Measurements from ENCODE around the gene CBLN3.
A peak's percentile ranks its signal among the peaks of the same experiment; 100 is the strongest.
"Not testable (repeated sequence)": the region's sequence is repeated elsewhere in the genome, so short reads cannot be mapped to it uniquely, and the experiment has no call there.

Gene CBLN3

GRCh38 chr14:24399999-24400718 lies 29.3 kb downstream of the CBLN3 start:
- no peak for DNase-seq

DNA sequence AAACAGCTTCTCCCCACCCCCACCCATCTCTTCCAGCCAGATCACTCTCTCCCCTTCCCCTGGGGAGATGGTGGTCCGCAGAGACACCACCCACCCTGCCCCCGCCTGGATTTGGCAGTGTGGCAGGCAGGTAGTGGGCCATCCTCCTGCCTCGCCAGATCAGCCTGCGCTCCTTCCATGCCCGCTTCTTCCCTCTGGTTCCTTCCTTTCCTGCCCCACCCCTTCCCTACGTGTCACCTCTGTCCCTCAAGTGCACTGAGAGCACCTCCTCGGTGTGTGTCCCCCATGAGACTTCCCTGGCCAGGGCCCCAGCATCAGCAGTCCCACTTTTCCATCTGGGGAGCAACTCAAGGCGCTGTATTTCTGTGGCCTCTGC lies 30.0 kb downstream of the CBLN3 start:
- no peak for DNase-seq

GRCh38 chr14:24398653-24399446 lies 30.6 kb downstream of the CBLN3 start, which contains the start of gene NYNRIN:
NYNRIN (plus strand) TSS chr14:24399003; CDS start chr14:24399247, 244 bp downstream.
- DNase-seq = peak; percentile 40

- no peak for DNase-seq
Observed at GRCh38 chr14:24398293-24398652, 31.2 kb downstream of the CBLN3 start.

- DNase-seq = no peak
Observed at GRCh38 chr14:24397639-24398292, 31.7 kb downstream of the CBLN3 start.

- no peak for DNase-seq
Observed at GRCh38 chr14:24395609-24396582, 33.6 kb downstream of the CBLN3 start.

- DNase-seq = no peak
Observed at GRCh38 chr14:24394275-24394674, 35.2 kb downstream of the CBLN3 start.

DNA sequence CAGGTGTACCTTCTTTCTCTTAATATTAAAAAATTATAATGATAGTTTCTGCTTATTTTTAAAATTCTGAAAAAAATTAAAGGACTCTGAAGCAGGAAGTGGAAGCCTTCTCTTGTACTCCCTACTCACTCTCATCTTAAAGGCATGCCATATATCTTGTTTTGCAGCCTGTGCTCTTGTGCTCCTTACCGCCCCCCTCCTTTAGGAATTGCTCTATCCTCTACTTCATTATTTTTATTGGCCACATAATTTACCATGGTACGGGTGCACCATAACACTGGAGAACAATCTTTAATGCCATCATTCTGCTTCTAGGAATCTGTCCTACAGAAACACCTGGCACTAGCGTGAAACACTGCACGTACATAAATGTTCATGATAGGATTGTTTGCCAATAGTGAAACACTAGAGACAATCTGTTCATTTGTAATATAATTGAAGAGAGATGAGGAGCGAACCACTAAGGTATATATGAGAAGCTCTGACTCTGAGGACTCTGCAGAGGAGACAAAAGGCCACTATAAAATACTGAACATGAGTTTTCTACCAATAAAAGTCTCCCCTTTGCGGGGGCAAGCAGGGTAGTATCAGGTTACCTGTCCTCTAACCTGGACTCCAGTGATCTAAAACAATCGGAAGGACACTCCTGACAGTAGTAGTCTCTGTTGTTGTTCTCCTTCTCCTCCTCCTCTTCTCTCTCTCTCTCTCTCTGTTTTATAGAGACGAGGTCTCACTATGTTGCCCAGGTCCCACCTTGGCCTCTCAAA lies 37.0 kb downstream of the CBLN3 start:
- DNase-seq = peak; percentile 48

DNA sequence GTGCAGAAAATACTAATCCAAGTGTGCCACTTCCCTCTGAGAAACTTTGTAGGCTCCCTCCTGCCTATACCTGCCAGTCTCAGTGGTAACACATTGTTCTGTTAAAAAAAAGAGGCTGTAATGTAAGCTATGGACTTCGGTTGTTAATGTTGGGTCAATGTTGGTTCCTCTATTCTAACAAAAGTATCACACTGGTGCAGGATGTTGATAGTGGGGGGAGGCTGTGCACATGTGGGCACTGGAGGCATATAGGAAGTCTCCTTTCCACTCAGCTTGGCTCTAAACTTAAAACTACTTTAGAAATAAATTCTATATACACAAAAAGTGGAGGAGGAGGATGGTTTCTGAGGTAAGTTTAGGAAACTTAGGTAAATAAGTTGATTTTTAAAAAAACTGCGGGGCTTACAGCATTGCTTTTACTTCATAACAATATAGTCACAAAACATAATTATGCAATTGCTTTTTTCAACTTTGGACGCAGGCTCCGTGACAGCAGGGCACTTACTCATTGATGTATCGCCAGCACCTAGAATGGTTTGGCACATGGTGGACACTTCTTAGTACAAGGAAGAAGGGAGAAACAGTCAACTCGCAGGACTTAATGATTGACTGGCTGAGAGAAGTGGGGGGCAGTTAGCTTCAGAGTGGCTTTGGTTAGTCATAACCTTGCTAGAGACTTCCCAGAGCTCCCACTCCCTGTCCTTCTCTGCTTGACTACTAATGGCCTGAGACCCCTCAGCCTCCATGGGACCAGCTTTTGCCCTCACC lies 38.6 kb downstream of the CBLN3 start:
- no peak for DNase-seq

DNA sequence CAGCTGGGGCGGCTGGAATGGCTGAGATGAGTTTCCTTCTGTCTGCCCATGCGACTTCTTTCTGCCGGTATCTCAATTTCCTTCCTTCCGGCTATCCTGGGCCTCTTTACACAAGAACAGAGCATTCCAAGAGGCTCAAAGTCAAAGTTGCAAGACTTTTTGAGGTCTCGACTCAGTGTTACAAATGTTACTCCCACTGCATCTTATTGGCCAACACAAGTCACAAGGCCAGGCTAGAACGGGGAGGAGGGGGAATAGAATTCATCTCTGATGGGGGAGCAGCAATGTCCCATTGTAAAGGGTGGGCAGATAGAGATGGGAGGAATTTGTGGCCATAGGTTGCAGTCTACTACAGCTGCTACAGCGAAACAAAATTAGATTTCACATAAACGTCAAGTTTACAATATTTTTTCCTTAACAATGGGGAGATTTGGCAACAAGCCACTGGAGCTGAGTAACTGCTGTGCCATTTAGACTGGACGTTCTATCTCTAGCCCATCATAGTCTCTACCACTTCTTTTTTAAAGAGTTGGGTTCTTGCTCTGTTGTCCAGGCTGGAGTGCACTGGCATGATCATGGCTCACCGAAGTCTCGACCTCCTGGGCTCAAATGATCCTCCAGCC lies 40.1 kb downstream of the CBLN3 start:
- no peak for DNase-seq

GRCh38 chr14:24388474-24389179 lies 40.8 kb downstream of the CBLN3 start:
- no peak for DNase-seq

DNA sequence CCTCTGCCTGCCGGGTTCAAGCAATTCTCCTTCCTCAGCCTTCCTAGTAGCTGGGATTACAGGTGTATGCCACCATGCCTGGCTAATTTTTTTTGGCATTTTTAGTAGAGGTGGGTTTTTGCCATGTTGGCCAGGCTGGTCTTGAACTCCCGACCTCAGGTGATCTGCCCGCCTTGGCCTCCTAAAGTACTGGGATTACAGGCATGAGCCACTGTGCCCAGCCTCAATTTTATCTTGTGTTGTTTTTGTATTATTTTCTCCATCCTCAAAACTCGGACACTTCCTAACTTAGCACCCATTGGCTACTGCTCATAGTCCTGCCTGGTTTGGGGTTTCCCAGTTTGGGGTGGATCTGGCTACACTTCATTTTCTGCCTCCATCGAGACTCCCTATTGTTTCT lies 41.9 kb downstream of the CBLN3 start:
- not testable (repeated sequence) for DNase-seq

GRCh38 chr14:24387009-24387345 lies 42.5 kb downstream of the CBLN3 start:
- no peak for DNase-seq

DNA sequence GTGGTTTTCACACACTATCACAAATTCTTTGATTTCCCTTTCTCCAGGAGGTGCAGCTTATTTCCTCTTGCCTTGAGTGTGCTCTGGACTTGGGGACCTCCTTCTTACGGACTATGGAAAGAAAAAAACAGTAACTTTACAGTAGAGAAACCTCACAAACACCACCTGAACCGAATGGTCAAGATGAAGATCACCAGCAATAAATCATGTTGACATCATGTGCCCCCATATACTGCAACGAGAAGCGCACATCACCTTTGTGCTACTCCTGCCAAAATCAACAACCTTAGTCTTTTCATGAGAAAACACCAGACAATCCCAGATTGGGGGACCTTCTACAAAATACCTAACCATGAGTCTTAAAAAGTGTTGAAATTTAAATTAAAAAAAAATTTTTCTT lies 43.9 kb downstream of the CBLN3 start:
- DNase-seq = no peak

- DNase-seq = no peak
Observed at GRCh38 chr14:24384169-24384568, 45.3 kb downstream of the CBLN3 start.

- no peak for DNase-seq
Observed at GRCh38 chr14:24382064-24382371, 47.5 kb downstream of the CBLN3 start.

GRCh38 chr14:24381363-24382063 lies 48.0 kb downstream of the CBLN3 start:
- DNase-seq = peak; percentile 72

DNA sequence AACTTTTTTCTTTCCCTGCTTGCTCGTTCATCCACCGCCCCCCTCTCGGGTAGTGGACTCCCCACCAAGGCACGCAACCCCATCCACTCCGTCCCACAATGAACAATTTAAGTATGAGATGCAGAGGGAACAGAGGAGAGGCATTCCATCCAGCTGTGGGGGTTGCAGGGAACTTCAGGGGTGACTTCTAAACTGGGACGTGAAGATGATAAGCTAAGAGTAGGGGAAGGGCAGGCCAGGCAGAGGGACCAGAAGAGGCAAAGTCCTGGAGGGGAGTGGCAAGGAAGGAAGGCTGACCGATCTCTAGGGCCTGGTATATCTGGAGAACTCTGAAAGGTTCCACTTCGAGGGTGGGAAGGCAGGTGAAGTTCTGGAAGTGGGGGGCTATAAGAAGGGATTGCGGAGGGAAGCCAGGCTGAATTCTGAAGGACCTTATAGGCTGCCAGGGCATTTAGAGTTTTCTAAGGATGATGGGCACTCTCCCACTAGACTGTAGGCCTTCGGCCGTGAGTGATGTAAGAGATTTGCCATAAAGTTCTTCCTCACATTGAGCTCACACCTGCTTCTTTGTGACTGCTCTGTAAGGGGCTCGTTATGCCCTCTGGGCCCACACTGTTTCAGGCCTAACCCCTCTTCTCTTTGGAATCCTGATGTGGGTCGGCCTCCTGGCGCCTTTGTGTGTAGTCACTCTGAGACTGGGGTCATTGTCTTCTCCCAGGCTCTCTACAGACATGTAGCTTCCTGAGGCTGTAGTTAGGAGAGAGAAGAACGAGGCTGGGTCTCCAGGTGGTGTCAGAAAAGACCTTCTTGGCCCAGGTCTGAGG lies 49.3 kb downstream of the CBLN3 start:
- no peak for DNase-seq

All from NCI-H2171 (cell line).